ENCODE results near the gene CFDP1. TPM values are rescaled to one million over a fixed set of nuclear protein-coding genes. Genes with fewer than 3 reads are reported as not detected.

Gene CFDP1
- total RNA-seq, 6 donors from 2014 or later, result 36.8 to 185 (median 50.6) TPM

- 20% methylated on average over 2 of the region's 2 CpGs for WGBS, 2 donors
- H3K4me3 ChIP-seq, result peak overlapping the region in 1 of 4 donors; percentile 100
- H3K9me3 ChIP-seq, result no peaks in the 10 kb centered on the region
- peaks cover 0 to 32% (median 10%) of the 10 kb centered on the region in 4 donors for H3K4me1 ChIP-seq
- TF ChIP-seq POLR2A (IDR thresholded peaks at IDR 0.05) (no peak), POLR2AphosphoS5 (IDR thresholded peaks at IDR 0.05) (no peak), CTCF (IDR thresholded peaks at IDR 0.05) (no peak), EP300 (IDR thresholded peaks at IDR 0.05) (no peak)
- no peaks in the 10 kb centered on the region for H3K27me3 ChIP-seq
- H3K27ac ChIP-seq, result no peak overlapping the region
- DNase-seq (no peak), ATAC-seq (ENCODE audit: low FRiP score in 2 of 2) (no peak)
- no peaks in the 10 kb centered on the region for H3K36me3 ChIP-seq
Measured at GRCh38 chr16:75462806-75463205, 29.5 kb upstream of the CFDP1 start.

- H3K27ac ChIP-seq, result no peak overlapping the region
- H3K4me1 ChIP-seq, result peaks cover 0 to 32% (median 10%) of the 10 kb centered on the region in 4 donors
- no peaks in the 10 kb centered on the region for H3K36me3 ChIP-seq
- no peaks in the 10 kb centered on the region for H3K27me3 ChIP-seq
- DNase-seq (no peak), ATAC-seq (ENCODE audit: low FRiP score in 2 of 2) (no peak)
- no peaks in the 10 kb centered on the region for H3K9me3 ChIP-seq
- 56 to 64% methylated on average over 2 of the region's 2 CpGs for WGBS, 2 donors
- TF ChIP-seq POLR2A (IDR thresholded peaks at IDR 0.05), result no peak
- TF ChIP-seq EP300 (IDR thresholded peaks at IDR 0.05), result no peak
- no peak overlapping the region for H3K4me3 ChIP-seq
Measured at GRCh38 chr16:75461575-75461974, 28.3 kb upstream of the CFDP1 start.

GRCh38 chr16:75460446-75460845 is 27.1 kb upstream of the CFDP1 start:
- Histone ChIP-seq H3K27ac (no peak overlapping the region), H3K4me1 (peaks cover 0 to 32% (median 11%) of the 10 kb centered on the region in 4 donors), H3K27me3 (no peaks in the 10 kb centered on the region), H3K4me3 (no peak overlapping the region), H3K36me3 (no peaks in the 10 kb centered on the region), H3K9me3 (no peaks in the 10 kb centered on the region)
- 33 to 52% methylated on average over 1 of the region's 1 CpG for WGBS, 2 donors
- ATAC-seq (ENCODE audit: low FRiP score in 2 of 2), result no peak
- DNase-seq, result no peak
- TF ChIP-seq EP300 (IDR thresholded peaks at IDR 0.05) (no peak), CTCF (IDR thresholded peaks at IDR 0.05) (no peak), POLR2A (IDR thresholded peaks at IDR 0.05) (no peak)

DNA sequence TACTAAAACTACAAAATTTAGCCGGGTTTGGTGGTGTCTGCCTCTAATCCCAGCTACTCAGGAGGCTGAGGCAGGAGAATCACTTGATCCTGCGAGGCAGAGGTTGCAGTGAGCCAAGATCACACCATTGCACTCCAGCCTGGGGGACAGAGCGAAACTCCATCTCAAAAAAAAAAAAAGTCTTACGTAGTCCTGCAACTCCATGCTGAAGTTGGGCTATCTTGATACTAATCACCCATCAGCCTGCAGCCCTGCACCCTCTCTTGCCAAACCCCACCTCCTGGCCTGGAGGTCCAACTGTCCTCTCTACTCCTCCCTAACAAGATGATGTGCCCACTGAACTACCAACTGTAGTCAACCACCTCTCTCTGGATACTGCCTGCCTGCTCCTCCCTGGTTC is 26.4 kb upstream of the CFDP1 start:
- H3K4me1 ChIP-seq, result peaks cover 0 to 32% (median 11%) of the 10 kb centered on the region in 4 donors
- no peaks in the 10 kb centered on the region for H3K9me3 ChIP-seq
- ATAC-seq (ENCODE audit: low FRiP score in 2 of 2) (no peak), DNase-seq (no peak)
- H3K36me3 ChIP-seq, result no peaks in the 10 kb centered on the region
- H3K4me3 ChIP-seq, result no peak overlapping the region
- H3K27me3 ChIP-seq, result no peaks in the 10 kb centered on the region
- H3K27ac ChIP-seq, result no peak overlapping the region
- TF ChIP-seq POLR2A (IDR thresholded peaks at IDR 0.05), result no peak
- 98 to 100% methylated on average over 2 to 4 of the region's 4 CpGs for WGBS, 2 donors

DNA sequence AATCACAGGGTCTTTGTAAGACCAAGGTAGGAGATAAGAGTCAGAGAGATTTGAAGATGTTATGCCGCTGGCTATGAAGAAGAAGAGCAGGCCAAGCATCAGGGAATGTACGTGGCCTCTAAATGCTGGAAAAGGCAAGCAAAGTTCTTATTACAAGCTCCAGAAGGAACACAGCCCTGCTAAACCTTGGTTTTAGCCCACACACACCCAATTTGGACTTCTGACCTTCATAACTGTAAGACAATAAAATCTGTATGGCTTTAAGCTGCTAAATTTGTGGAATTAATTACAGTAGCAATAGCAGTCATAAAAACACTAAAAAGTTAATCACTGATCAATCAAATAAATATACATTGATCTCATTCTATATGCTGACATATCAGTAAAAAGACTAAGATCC is 25.1 kb upstream of the CFDP1 start:
- H3K4me3 ChIP-seq, result no peak overlapping the region
- no peak for TF ChIP-seq POLR2A (IDR thresholded peaks at IDR 0.05)
- no peak for TF ChIP-seq POLR2AphosphoS5 (IDR thresholded peaks at IDR 0.05)
- TF ChIP-seq CTCF (IDR thresholded peaks at IDR 0.05), result no peak
- TF ChIP-seq EP300 (IDR thresholded peaks at IDR 0.05), result no peak
- H3K27ac ChIP-seq, result no peak overlapping the region
- H3K9me3 ChIP-seq, result no peaks in the 10 kb centered on the region
- DNase-seq (no peak), ATAC-seq (ENCODE audit: low FRiP score in 2 of 2) (no peak)
- no peaks in the 10 kb centered on the region for H3K27me3 ChIP-seq
- no peaks in the 10 kb centered on the region for H3K36me3 ChIP-seq
- H3K4me1 ChIP-seq, result peaks cover 0 to 26% (median 11%) of the 10 kb centered on the region in 4 donors
- 93 to 96% methylated on average over 2 of the region's 2 CpGs for WGBS, 2 donors

DNA sequence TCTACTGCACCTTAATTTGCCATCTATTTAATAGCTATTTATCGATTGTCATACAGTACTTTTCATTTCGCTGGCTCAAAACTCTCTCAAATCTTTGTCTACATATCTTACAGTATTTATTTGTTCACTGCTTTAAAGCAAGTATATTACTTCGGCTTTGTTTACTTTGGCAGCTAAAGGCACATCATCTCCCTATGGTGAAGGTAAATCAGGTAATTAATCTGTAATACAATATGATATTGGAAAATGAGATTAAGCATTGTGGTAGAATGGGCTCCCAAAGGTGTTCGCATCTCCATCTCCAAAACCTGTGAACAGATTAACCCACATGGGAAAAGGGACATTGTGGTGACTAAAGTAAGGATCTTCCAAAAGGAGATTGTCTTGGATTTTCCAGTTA is 24.7 kb upstream of the CFDP1 start:
- ATAC-seq (ENCODE audit: low FRiP score in 2 of 2) (no peak), DNase-seq (no peak)
- H3K27ac ChIP-seq, result no peak overlapping the region
- no peak overlapping the region for H3K4me3 ChIP-seq
- no peaks in the 10 kb centered on the region for H3K27me3 ChIP-seq
- no peak for TF ChIP-seq POLR2A (IDR thresholded peaks at IDR 0.05)
- no peak for TF ChIP-seq POLR2AphosphoS5 (IDR thresholded peaks at IDR 0.05)
- no peak for TF ChIP-seq EP300 (IDR thresholded peaks at IDR 0.05)
- no peak for TF ChIP-seq CTCF (IDR thresholded peaks at IDR 0.05)
- peaks cover under 1 to 25% (median 11%) of the 10 kb centered on the region in 4 donors for H3K4me1 ChIP-seq
- H3K36me3 ChIP-seq, result no peaks in the 10 kb centered on the region
- 87 to 92% methylated on average over 4 of the region's 4 CpGs for WGBS, 2 donors
- no peaks in the 10 kb centered on the region for H3K9me3 ChIP-seq

All from upper lobe of left lung (tissue), 6 donors.